Upper lobe of left lung (tissue), 6 donors: ENCODE data around the gene ALG1. TPM values are rescaled to one million over a fixed set of nuclear protein-coding genes. Genes with fewer than 3 reads are reported as not detected.

Experiments used
- ATAC-seq, 2 donors: fragments of 200-7000 bp; cut with Tn5 transposase; one replicate each; pipeline ENCODE4 v1.9.1; 2022; ENCODE audit warnings: mild to moderate bottlenecking in 2 of 2, moderate library complexity in 2 of 2; ENCODE audit not compliant: low FRiP score in 2 of 2
- DNase-seq, 2 donors: peaks; one replicate each; pipeline ENCODE4 v3.0.0-alpha.2; 2019 to 2020
- H3K27ac ChIP-seq, 4 donors: fragments of 200-600 bp; sonication (generic); one replicate each; pipeline ENCODE4 v1.5.1; 2016 to 2019
- H3K27me3 ChIP-seq, 4 donors: fragments of 200-600 bp; sonication (generic); one replicate each; pipeline ENCODE4 v1.5.1; 2017 to 2019
- H3K36me3 ChIP-seq, 4 donors: fragments of 200-600 bp; sonication (generic); one replicate each; pipeline ENCODE4 v1.5.1; 2016 to 2019
- H3K4me1 ChIP-seq, 4 donors: fragments of 200-600 bp; sonication (generic); one replicate each; pipeline ENCODE4 v1.5.1; 2018 to 2019
- H3K4me3 ChIP-seq, 4 donors: fragments of 200-600 bp; sonication (generic); one replicate each; pipeline ENCODE4 v1.5.1; 2017 to 2019; ENCODE audit warnings: mild to moderate bottlenecking in 2 of 4, moderate library complexity in 1 of 4
- H3K9me3 ChIP-seq, 4 donors: fragments of 200-600 bp; sonication (generic); one replicate each; pipeline ENCODE4 v1.5.1; 2018 to 2019
- CTCF ChIP-seq, 6 experiments: fragments of 450-650 bp in 4 of 6; fragments of 200-600 bp in 2 of 6; sonication (generic) in 2 of 6; IDR thresholded peaks; one replicate each; pipeline ENCODE4 v1.5.1; 2016 to 2019; ENCODE audit warnings: antibody characterized with exemption in 6 of 6
- EP300 ChIP-seq, 4 donors: sonication (generic); formaldehyde crosslinking; IDR thresholded peaks; one replicate each; pipeline ENCODE4 v1.5.1; 2017; ENCODE audit warnings: antibody characterized with exemption in 4 of 4, control low read depth in 2 of 4
- POLR2A ChIP-seq, 4 donors: fragments of 450-650 bp; IDR thresholded peaks; one replicate each; pipeline ENCODE4 v1.5.1; 2016 to 2017; ENCODE audit warnings: antibody characterized with exemption in 4 of 4, mild to moderate bottlenecking in 2 of 4
- POLR2AphosphoS5 ChIP-seq, 2 donors: sonication (generic); formaldehyde crosslinking; IDR thresholded peaks; one replicate each; pipeline ENCODE4 v1.5.1; 2017; ENCODE audit warnings: antibody characterized with exemption in 2 of 2
- WGBS, 2 donors: methylation state at CpG; one replicate each; pipeline ENCODE4 v1.1.5; 2017 to 2018; 5-methylcytosine and 5-hydroxymethylcytosine counted together
- total RNA-seq, 6 donors: library from RNA; depleted of rRNA in 4 of 6; stranded (reverse); fragments of >200 nt in 4 of 6; gene quantifications; one replicate each; pipeline versions ENCODE4 v1.1.0 to v1.2.1, GENCODE V29; 2016 to 2021
- donor health status: DM: no; HTN: no; CAD: no; lungs with moderate emphysema.
- donor health status: DM: no; HTN: yes; CAD: no; lungs with severe emphysema.

ALG1 gene
- total RNA-seq, 6 donors from 2014 or later = 10.5 to 24.0 (median 21.9) TPM

- H3K27ac ChIP-seq = no peak overlapping the region
- peaks cover 0 to 39% (median 26%) of the 10 kb centered on the region in 4 donors for H3K36me3 ChIP-seq
- no peak for DNase-seq
- H3K9me3 ChIP-seq = no peaks in the 10 kb centered on the region
- no peak overlapping the region for H3K4me3 ChIP-seq
- no peaks in the 10 kb centered on the region for H3K4me1 ChIP-seq
- 92 to 94% methylated on average over 6 to 8 of the region's 8 CpGs for WGBS, 2 donors
- no peak for ATAC-seq
- H3K27me3 ChIP-seq = no peaks in the 10 kb centered on the region
- TF ChIP-seq POLR2A (IDR thresholded peaks at IDR 0.05) (no peak), POLR2AphosphoS5 (IDR thresholded peaks at IDR 0.05) (no peak), EP300 (IDR thresholded peaks at IDR 0.05) (no peak), CTCF (IDR thresholded peaks at IDR 0.05) (no peak)
These were observed 45.0 kb upstream of the ALG1 start for GRCh38 chr16:5026664-5027063.

- ATAC-seq (no peak), DNase-seq (no peak)
- no peak overlapping the region for H3K4me3 ChIP-seq
- TF ChIP-seq EP300 (IDR thresholded peaks at IDR 0.05) = no peak
- no peaks in the 10 kb centered on the region for H3K9me3 ChIP-seq
- WGBS, 2 donors = 81 to 94% methylated on average over 3 to 7 of the region's 7 CpGs
- no peaks in the 10 kb centered on the region for H3K27me3 ChIP-seq
- H3K4me1 ChIP-seq = peaks cover 0 to 1% (median 0%) of the 10 kb centered on the region in 4 donors
- peaks cover 0 to 39% (median 26%) of the 10 kb centered on the region in 4 donors for H3K36me3 ChIP-seq
- H3K27ac ChIP-seq = no peak overlapping the region
These were observed 44.6 kb upstream of the ALG1 start for GRCh38 chr16:5027086-5027485.

- ATAC-seq = no peak
- 95 to 100% methylated on average over 4 to 30 of the region's 32 CpGs for WGBS, 2 donors
- peaks cover 2 to 8% (median 4%) of the 10 kb centered on the region in 4 donors for H3K4me1 ChIP-seq
- no peak overlapping the region for H3K4me3 ChIP-seq
- no peaks in the 10 kb centered on the region for H3K27me3 ChIP-seq
- TF ChIP-seq POLR2AphosphoS5 (IDR thresholded peaks at IDR 0.05) = no peak
- TF ChIP-seq CTCF (IDR thresholded peaks at IDR 0.05) = no peak
- no peak for TF ChIP-seq EP300 (IDR thresholded peaks at IDR 0.05)
- no peak for TF ChIP-seq POLR2A (IDR thresholded peaks at IDR 0.05)
- H3K27ac ChIP-seq = no peak overlapping the region
- no peaks in the 10 kb centered on the region for H3K9me3 ChIP-seq
- H3K36me3 ChIP-seq = peaks cover 0 to 39% (median 26%) of the 10 kb centered on the region in 4 donors
- peak in 1 of 2 donors; percentile 74 for DNase-seq
These were observed 43.9 kb upstream of the ALG1 start for GRCh38 chr16:5027575-5028235.

- no peaks in the 10 kb centered on the region for H3K9me3 ChIP-seq
- DNase-seq = no peak
- 86 to 89% methylated on average over 18 of the region's 18 CpGs for WGBS, 2 donors
- TF ChIP-seq POLR2A (IDR thresholded peaks at IDR 0.05) = no peak
- no peak for TF ChIP-seq CTCF (IDR thresholded peaks at IDR 0.05)
- TF ChIP-seq EP300 (IDR thresholded peaks at IDR 0.05) = no peak
- TF ChIP-seq POLR2AphosphoS5 (IDR thresholded peaks at IDR 0.05) = no peak
- ATAC-seq = no peak
- peaks cover 7 to 16% (median 11%) of the 10 kb centered on the region in 4 donors for H3K4me1 ChIP-seq
- H3K27ac ChIP-seq = no peak overlapping the region
- no peak overlapping the region for H3K4me3 ChIP-seq
- peaks cover 0 to 39% (median 26%) of the 10 kb centered on the region in 4 donors for H3K36me3 ChIP-seq
- H3K27me3 ChIP-seq = no peaks in the 10 kb centered on the region
These were observed 42.6 kb upstream of the ALG1 start for GRCh38 chr16:5028950-5029475.

- Histone ChIP-seq H3K4me1 (peaks cover 13 to 23% (median 17%) of the 10 kb centered on the region in 4 donors), H3K9me3 (no peaks in the 10 kb centered on the region), H3K27me3 (no peaks in the 10 kb centered on the region), H3K36me3 (peaks cover 0 to 33% (median 23%) of the 10 kb centered on the region in 4 donors), H3K27ac (no peak overlapping the region), H3K4me3 (no peak overlapping the region)
- WGBS, 2 donors = 89 to 90% methylated on average over 12 of the region's 12 CpGs
- ATAC-seq (no peak), DNase-seq (no peak)
- TF ChIP-seq EP300 (IDR thresholded peaks at IDR 0.05) = no peak
- TF ChIP-seq CTCF (IDR thresholded peaks at IDR 0.05) = no peak
- TF ChIP-seq POLR2AphosphoS5 (IDR thresholded peaks at IDR 0.05) = no peak
- TF ChIP-seq POLR2A (IDR thresholded peaks at IDR 0.05) = no peak
These were observed 41.3 kb upstream of the ALG1 start for GRCh38 chr16:5030251-5030870.
